Ramos (cell line): ENCODE results near the gene SETD4.
"Not testable (repeated sequence)": the region's sequence is repeated elsewhere in the genome, so short reads cannot be mapped to it uniquely, and the experiment has no call there.

Source experiments
- in situ Hi-C: fragments of 300-500 bp; cut with MboI; formaldehyde crosslinking; loops from one replicate; pipeline ENCODE4 v1.14.3; 2022; ENCODE audit warnings: low sequenced_read_pairs; ENCODE audit not compliant: unreplicated experiment

Gene SETD4

GRCh38 chr21:36079671-36080070 is 19.3 kb upstream of the SETD4 start:
- in situ Hi-C loops = no loop called here

GRCh38 chr21:36079010-36079649 is 18.8 kb upstream of the SETD4 start:
- in situ Hi-C loops = no loop called here

GRCh38 chr21:36077758-36078157 is 17.4 kb upstream of the SETD4 start:
- in situ Hi-C loops = no loop called here

GRCh38 chr21:36076878-36077655 is 16.7 kb upstream of the SETD4 start:
- in situ Hi-C loops = no loop called here

- in situ Hi-C loops = no loop called here
Observed at GRCh38 chr21:36075953-36076352, 15.6 kb upstream of the SETD4 start.

GRCh38 chr21:36075171-36075570 is 14.8 kb upstream of the SETD4 start:
- in situ Hi-C loops = no loop called here

- in situ Hi-C loops = not testable (repeated sequence)
Observed at GRCh38 chr21:36073911-36074310, 13.6 kb upstream of the SETD4 start.

GRCh38 chr21:36073181-36073580 is 12.9 kb upstream of the SETD4 start:
- in situ Hi-C loops = no loop called here

- in situ Hi-C loops = no loop called here
Observed at GRCh38 chr21:36072453-36073162, 12.3 kb upstream of the SETD4 start.

GRCh38 chr21:36070999-36071398 is 10.7 kb upstream of the SETD4 start:
- in situ Hi-C loops = no loop called here

- in situ Hi-C loops = no loop called here
Observed at GRCh38 chr21:36069713-36070583, 9.6 kb upstream of the SETD4 start, which contains the start of gene CBR1. Gene CBR1, plus strand, starts transcription at chr21:36070024. Its CDS starts 92 bp downstream, at chr21:36070116.

GRCh38 chr21:36068748-36069398 is 8.5 kb upstream of the SETD4 start:
- in situ Hi-C loops = no loop called here

GRCh38 chr21:36065497-36066036 is 5.2 kb upstream of the SETD4 start:
- in situ Hi-C loops = no loop called here

GRCh38 chr21:36064085-36064460 is 3.7 kb upstream of the SETD4 start:
- in situ Hi-C loops = no loop called here

GRCh38 chr21:36063375-36064084 is 3.2 kb upstream of the SETD4 start:
- in situ Hi-C loops = no loop called here

- in situ Hi-C loops = no loop called here
Observed at GRCh38 chr21:36061445-36061844, 1.1 kb upstream of the SETD4 start.

GRCh38 chr21:36059823-36060158 is 535 bp downstream of the SETD4 start:
- in situ Hi-C loops = no loop called here

GRCh38 chr21:36055551-36055950 is 4.8 kb downstream of the SETD4 start:
- in situ Hi-C loops = no loop called here

GRCh38 chr21:36053715-36054062 is 6.6 kb downstream of the SETD4 start:
- in situ Hi-C loops = no loop called here
